CD14-positive monocyte (primary cell): Measurements from ENCODE around the gene UBR1. TPM values are rescaled to one million over a fixed set of nuclear protein-coding genes. Genes with fewer than 3 reads are reported as not detected.
"Not testable (repeated sequence)": the region's sequence is repeated elsewhere in the genome, so short reads cannot be mapped to it uniquely, and the experiment has no call there.

Experiments used
- DNase-seq, 3 donors: peaks; one replicate each; pipeline ENCODE4 v3.0.0-alpha.2; 2011 to 2022
- H2AFZ ChIP-seq: 2 replicates; pipeline ENCODE4 v1.6.0; 2012; ENCODE audit warnings: mild to moderate bottlenecking, low read depth, low read length, inconsistent platforms; ENCODE audit not compliant: insufficient read depth, poor library complexity, severe bottlenecking
- H3K27ac ChIP-seq, 2 donors: 1 replicate in 1 of 2; 2 replicates in 1 of 2; pipeline ENCODE4 v1.5.1; 2012 to 2013; ENCODE audit warnings: low read length in 2 of 2, control low read depth in 1 of 2, inconsistent platforms in 1 of 2, low read depth in 1 of 2, mild to moderate bottlenecking in 1 of 2
- H3K27me3 ChIP-seq, 2 donors: one replicate each; pipeline versions ENCODE4 v1.6.0 to v1.6.1; 2011 to 2013; ENCODE audit warnings: low read length in 2 of 2; ENCODE audit not compliant: control insufficient read depth in 2 of 2, insufficient read depth in 2 of 2
- H3K36me3 ChIP-seq, 2 donors: replicated peaks in 1 of 2; 1 replicate in 1 of 2; 2 replicates in 1 of 2; pipeline versions ENCODE4 v1.5.1 to v1.6.1; 2012 to 2013; ENCODE audit warnings: low read length in 2 of 2, control low read depth in 1 of 2, inconsistent platforms in 1 of 2, mild to moderate bottlenecking in 1 of 2; ENCODE audit not compliant: insufficient read depth in 2 of 2, control insufficient read depth in 1 of 2
- H3K4me1 ChIP-seq, 2 donors: 1 replicate in 1 of 2; 2 replicates in 1 of 2; pipeline versions ENCODE4 v1.5.1 to v1.6.1; 2012 to 2013; ENCODE audit warnings: low read length in 2 of 2, control low read depth in 1 of 2, inconsistent platforms in 1 of 2, mild to moderate bottlenecking in 1 of 2, moderate library complexity in 1 of 2; ENCODE audit not compliant: insufficient read depth in 2 of 2, control insufficient read depth in 1 of 2
- H3K4me2 ChIP-seq: replicated peaks from 2 replicates; pipeline ENCODE3; 2012; ENCODE audit warnings: low read length, moderate library complexity, mild to moderate bottlenecking; ENCODE audit not compliant: poor library complexity, severe bottlenecking; ENCODE audit errors: extremely low read depth
- H3K4me3 ChIP-seq, 3 experiments: fragments of 200-600 bp in 1 of 3; sonication (generic) in 1 of 3; replicated peaks in 1 of 3; 1 replicate in 2 of 3; 2 replicates in 1 of 3; pipeline ENCODE4 v1.5.1; 2011 to 2013; ENCODE audit warnings: low read length in 3 of 3, mild to moderate bottlenecking in 3 of 3, control low read depth in 2 of 3, low read depth in 2 of 3, inconsistent platforms in 1 of 3, moderate library complexity in 1 of 3
- H3K79me2 ChIP-seq: 2 replicates; pipeline ENCODE4 v1.6.0; 2012; ENCODE audit warnings: mild to moderate bottlenecking, control low read depth, inconsistent platforms, low read length, moderate library complexity; ENCODE audit not compliant: insufficient read depth
- H3K9ac ChIP-seq: 2 replicates; pipeline ENCODE4 v1.6.0; 2017; ENCODE audit warnings: low read length, mild to moderate bottlenecking; ENCODE audit not compliant: insufficient read depth, poor library complexity, severe bottlenecking
- H3K9me3 ChIP-seq, 2 donors: replicated peaks in 1 of 2; 1 replicate in 1 of 2; 2 replicates in 1 of 2; pipeline versions ENCODE4 v1.5.1 to v1.6.1; 2012 to 2013; ENCODE audit warnings: low read length in 2 of 2, control low read depth in 1 of 2; ENCODE audit not compliant: control insufficient read depth in 1 of 2, insufficient read depth in 1 of 2
- H4K20me1 ChIP-seq: 2 replicates; pipeline ENCODE4 v1.6.0; 2012; ENCODE audit warnings: mild to moderate bottlenecking, low read length, control low read depth, moderate library complexity; ENCODE audit not compliant: insufficient read depth
- H3K27ac Mint-ChIP-seq, 7 donors: one replicate each; pipeline ENCODE4 v1.8.0; 2020; ENCODE audit warnings: mild to moderate bottlenecking in 7 of 7, mixed read lengths in 7 of 7, moderate library complexity in 6 of 7, inconsistent platforms in 2 of 7
- H3K27me3 Mint-ChIP-seq, 3 donors: one replicate each; pipeline ENCODE4 v1.8.0; 2021 to 2022; ENCODE audit warnings: low read depth in 3 of 3, mild to moderate bottlenecking in 3 of 3, mixed read lengths in 3 of 3, moderate library complexity in 3 of 3, inconsistent platforms in 1 of 3
- H3K36me3 Mint-ChIP-seq, 2 donors: one replicate each; pipeline ENCODE4 v1.8.0; 2020; ENCODE audit warnings: mixed read lengths in 2 of 2, inconsistent platforms in 1 of 2, mild to moderate bottlenecking in 1 of 2
- H3K4me1 Mint-ChIP-seq: one replicate; pipeline ENCODE4 v1.8.0; 2020; ENCODE audit warnings: mild to moderate bottlenecking, mixed read lengths
- H3K4me3 Mint-ChIP-seq, 2 donors: one replicate each; pipeline ENCODE4 v1.8.0; 2020; ENCODE audit warnings: mild to moderate bottlenecking in 2 of 2, mixed read lengths in 2 of 2, moderate library complexity in 1 of 2
- H3K9me3 Mint-ChIP-seq, 7 donors: one replicate each; pipeline ENCODE4 v1.8.0; 2020 to 2022; ENCODE audit warnings: mixed read lengths in 7 of 7, mild to moderate bottlenecking in 6 of 7, moderate library complexity in 6 of 7, inconsistent platforms in 2 of 7
- CTCF ChIP-seq: fragments of 200-600 bp; IDR thresholded peaks from one replicate; pipeline ENCODE4 v1.8.0; 2022; ENCODE audit warnings: antibody characterized with exemption, mild to moderate bottlenecking
- WGBS: methylation state at CpG from one replicate; pipeline ENCODE4 v1.1.5; 2013; ENCODE audit warnings: missing lambda C conversion rate; ENCODE audit not compliant: insufficient coverage; 5-methylcytosine and 5-hydroxymethylcytosine counted together
- intact Hi-C, 2 donors: fragments of 100-400 bp; cut with micrococcal nuclease; formaldehyde crosslinking; loops; one replicate each; pipeline versions ENCODE4 v1.15.0 to v1.15.1; 2023
- polyA plus RNA-seq, 3 donors: library from polyadenylated mRNA; depleted of rRNA in 1 of 3; unstranded in 2 of 3; stranded (reverse) in 1 of 3; fragments of 300-500 nt in 2 of 3; fragments of >200 nt in 1 of 3; fragmentation: Illumina TruSeq in 2 of 3; gene quantifications; 1 replicate in 2 of 3; 2 replicates in 1 of 3; pipeline ENCODE4 v1.2.3, GENCODE V29; 2012 to 2021

The UBR1 gene
- polyA plus RNA-seq, 3 donors = 5.1 to 7.9 (median 6.3) TPM

- Histone ChIP-seq H3K9ac (peak overlapping the region; percentile 94), H3K4me3 (peak overlapping the region; percentile 67 to 90 (median 73)), H3K27ac (peak overlapping the region in 1 of 2 donors; percentile 89), H4K20me1 (no peaks in the 10 kb centered on the region), H2AFZ (peak overlapping the region; percentile 94), H3K36me3 (peaks cover 15 to 16% of the 10 kb centered on the region in 2 donors), H3K4me2 (peak overlapping the region; percentile 87), H3K4me1 (peaks cover 26 to 35% of the 10 kb centered on the region in 2 donors), H3K79me2 (peaks cover 29% of the 10 kb centered on the region), H3K27me3 (no peaks in the 10 kb centered on the region), H3K9me3 (no peaks in the 10 kb centered on the region)
- intact Hi-C loops = no loop called here
- Mint-ChIP-seq H3K4me1 (peaks cover 36% of the 10 kb centered on the region), H3K27me3 (peaks cover 0 to 6% (median 0%) of the 10 kb centered on the region in 3 donors), H3K4me3 (peak overlapping the region; percentile 86 to 89), H3K36me3 (peaks cover 14 to 21% of the 10 kb centered on the region in 2 donors), H3K9me3 (peaks cover 3 to 11% (median 8%) of the 10 kb centered on the region in 7 donors), H3K27ac (peak overlapping the region; percentile 75 to 95 (median 90))
- 27% methylated on average over 12 of the region's 20 CpGs for WGBS
- no peak for TF ChIP-seq CTCF
- DNase-seq = no peak
Observed at GRCh38 chr15:43132830-43133429, 27.1 kb upstream of the UBR1 start.

- H3K4me3 ChIP-seq = peak overlapping the region in 1 of 3 experiments; percentile 34
- peak overlapping the region; percentile 79 to 93 (median 85) for H3K27ac Mint-ChIP-seq
- peaks cover 39% of the 10 kb centered on the region for H3K4me1 Mint-ChIP-seq
- peaks cover 6% of the 10 kb centered on the region for H3K79me2 ChIP-seq
- TF ChIP-seq CTCF = no peak
- H2AFZ ChIP-seq = no peak overlapping the region
- WGBS = no CpG with 5 or more reads among the region's 4 CpGs
- peaks cover 38 to 51% of the 10 kb centered on the region in 2 donors for H3K4me1 ChIP-seq
- no peaks in the 10 kb centered on the region for H3K27me3 ChIP-seq
- no peak overlapping the region for H3K27ac ChIP-seq
- H3K4me3 Mint-ChIP-seq = peak overlapping the region; percentile 52 to 78
- H3K36me3 ChIP-seq = no peaks in the 10 kb centered on the region
- intact Hi-C loops = no loop called here
- DNase-seq = no peak
- H4K20me1 ChIP-seq = no peaks in the 10 kb centered on the region
- peaks cover 0 to 6% (median 0%) of the 10 kb centered on the region in 3 donors for H3K27me3 Mint-ChIP-seq
- H3K9ac ChIP-seq = no peak overlapping the region
- H3K9me3 ChIP-seq = no peaks in the 10 kb centered on the region
- H3K9me3 Mint-ChIP-seq = peaks cover 3 to 11% (median 8%) of the 10 kb centered on the region in 7 donors
- H3K4me2 ChIP-seq = no peak overlapping the region
- H3K36me3 Mint-ChIP-seq = no peaks in the 10 kb centered on the region
Observed at GRCh38 chr15:43128980-43129335, 23.1 kb upstream of the UBR1 start.

- H3K9me3 ChIP-seq, H4K20me1 ChIP-seq, H3K27me3 Mint-ChIP-seq, H3K79me2 ChIP-seq, H2AFZ ChIP-seq, H3K9ac ChIP-seq, H3K36me3 Mint-ChIP-seq, DNase-seq, H3K27ac ChIP-seq, H3K36me3 ChIP-seq, H3K27me3 ChIP-seq, intact Hi-C loops: not testable (repeated sequence)
- peaks cover 37 to 49% of the 10 kb centered on the region in 2 donors for H3K4me1 ChIP-seq
- H3K9me3 Mint-ChIP-seq = peaks cover 3 to 11% (median 8%) of the 10 kb centered on the region in 7 donors
- H3K4me1 Mint-ChIP-seq = peaks cover 42% of the 10 kb centered on the region
- H3K4me3 ChIP-seq = peak overlapping the region in 1 of 3 experiments; percentile 34
- 87% methylated on average over 3 of the region's 10 CpGs for WGBS
- H3K27ac Mint-ChIP-seq = peak overlapping the region; percentile 79 to 93 (median 85)
- H3K4me2 ChIP-seq = peak overlapping the region; percentile 37
- peak overlapping the region; percentile 52 to 78 for H3K4me3 Mint-ChIP-seq
Observed at GRCh38 chr15:43128174-43128979, 22.5 kb upstream of the UBR1 start.
